ENCODE results near the gene DGKE. TPM values are rescaled to one million over a fixed set of nuclear protein-coding genes. Genes with fewer than 3 reads are reported as not detected.

The DGKE gene
- total and polyA plus RNA-seq, 2 of the 13 experiments (the other 11 are each of a cell fraction or from before 2014, with no cell fraction given): 3.2 to 5.3 TPM

- peak; percentile 58; the same call in 1 of the 2 replicates for TF ChIP-seq ZBTB34 (CRISPR knock-in tag; IDR thresholded peaks at IDR 0.05)
- TF ChIP-seq ZNF281 (CRISPR knock-in tag; IDR thresholded peaks at IDR 0.05; ENCODE audit: borderline replicate concordance): 0 out of 2 replicates have a peak, but pooled peaks have one; percentile 33
- no peak for TF ChIP-seq MTA3 (CRISPR knock-in tag; IDR thresholded peaks at IDR 0.05)
- TF ChIP-seq ASH2L (IDR thresholded peaks at IDR 0.05; ENCODE audit: insufficient read length, low read depth, low read length): peak; percentile 76
Observed at GRCh38 chr17:56833809-56834379, at the start of gene DGKE, which contains the start of gene C17orf67 (continued).

GRCh38 chr17:56785405-56785804 lies 48.5 kb upstream of the DGKE start:
- FAIRE-seq: no peak
- ChIA-PET POLR2A (no interaction called here), CTCF (ENCODE audit: low intra/inter-chr PET ratio, low total read pairs) (no interaction called here)
- 24% methylated on average over 5 of the region's 5 CpGs for WGBS (ENCODE audit: low lambda C conversion rate)
- DNase-seq (ENCODE audit: low spot score): no peak
- TF ChIP-seq ZBTB40 (IDR thresholded peaks at IDR 0.05) (no peak), ZBTB40 (CRISPR knock-in tag; IDR thresholded peaks at IDR 0.05) (no peak), E2F2 (CRISPR knock-in tag; IDR thresholded peaks at IDR 0.05; ENCODE audit: borderline replicate concordance) (no peak)
- peaks cover 31% of the 10 kb centered on the region for H3K4me1 ChIP-seq (ENCODE audit: insufficient read depth, low read length)
- H3K9ac ChIP-seq (ENCODE audit: insufficient read depth, low read depth, low read length): no peak overlapping the region
- H3K4me2 ChIP-seq (ENCODE audit: low read depth, low read length): no peak overlapping the region
- in situ Hi-C loops (cut with HindIII; ENCODE audit: extremely low pct_ligation_motif_present, low pct_unique_long_range_greater_than_20kb) (no loop called here), intact Hi-C loops (cut with micrococcal nuclease; ENCODE audit: unreplicated experiment) (no loop called here)
- H3K4me3 ChIP-seq (replicated peaks in 1 of 3; ENCODE audit: insufficient read depth in 1 of 3, low read depth in 2 of 3, low read length in 3 of 3): no peak overlapping the region
- peaks cover 0 to 32% of the 10 kb centered on the region in 2 experiments; a peak in 4 of 5 replicates for H3K27me3 ChIP-seq (ENCODE audit: control insufficient read depth in 1 of 2, insufficient read depth in 2 of 2, low read length in 2 of 2)
- H3K27ac ChIP-seq (ENCODE audit: extremely low read length, insufficient read depth, low read length): no peak overlapping the region
- no peaks in the 10 kb centered on the region for H4K20me1 ChIP-seq (ENCODE audit: insufficient read depth, low read length)
- H3K79me2 ChIP-seq (ENCODE audit: insufficient read depth, low read length): no peaks in the 10 kb centered on the region
- H2AFZ ChIP-seq (ENCODE audit: low read length): no peak overlapping the region
- no peak for ATAC-seq
- H3K36me3 ChIP-seq (replicated peaks in 1 of 2; ENCODE audit: control insufficient read depth in 1 of 2, insufficient read depth in 2 of 2, low read length in 2 of 2): no peaks in the 10 kb centered on the region
- BruUV-seq (replicated peaks): no TSS peak
- H3K9me3 ChIP-seq (ENCODE audit: low read length): no peaks in the 10 kb centered on the region

Measured in HepG2 (cell line).